ENCODE data around the gene VAV1.

GRCh38 chr19:6894313-6894712 is 121.8 kb downstream of the VAV1 start:
- no peak for TF ChIP-seq CTCF (IDR thresholded peaks at IDR 0.05)
- TF ChIP-seq POLR2A (IDR thresholded peaks at IDR 0.05): no peak
